Mesenchymal stem cell (in vitro differentiated cells and primary cell): ENCODE results near the gene GDPD1. TPM values are rescaled to one million over a fixed set of nuclear protein-coding genes. Genes with fewer than 3 reads are reported as not detected.

Experiments used
- DNase-seq: peaks from one replicate; pipeline ENCODE4 v3.0.0-alpha.2; 2013
- H2AFZ ChIP-seq: one replicate; pipeline ENCODE4 v1.6.1; 2013; ENCODE audit warnings: low read depth, mild to moderate bottlenecking, control low read depth, inconsistent platforms, low read length, moderate library complexity
- H2AK5ac ChIP-seq: 2 replicates; pipeline ENCODE4 v1.6.1; 2013; ENCODE audit warnings: low read length, moderate library complexity, mild to moderate bottlenecking, inconsistent platforms; ENCODE audit not compliant: severe bottlenecking
- H2BK120ac ChIP-seq: one replicate; pipeline ENCODE4 v1.6.1; 2013; ENCODE audit warnings: low read depth, mild to moderate bottlenecking, inconsistent platforms, low read length, moderate library complexity
- H2BK12ac ChIP-seq, 2 experiments: one replicate each; pipeline ENCODE4 v1.6.1; 2013; ENCODE audit warnings: inconsistent platforms in 2 of 2, low read length in 2 of 2, mild to moderate bottlenecking in 2 of 2, moderate library complexity in 2 of 2, control low read depth in 1 of 2
- H2BK15ac ChIP-seq: one replicate; pipeline ENCODE4 v1.6.1; 2013; ENCODE audit warnings: mild to moderate bottlenecking, low read depth, inconsistent platforms; ENCODE audit not compliant: poor library complexity, severe bottlenecking
- H2BK5ac ChIP-seq: 2 replicates; pipeline ENCODE4 v1.6.1; 2013; ENCODE audit warnings: low read depth, mild to moderate bottlenecking, low read length, control low read depth, inconsistent platforms; ENCODE audit not compliant: poor library complexity, severe bottlenecking
- H3K14ac ChIP-seq, 2 experiments: one replicate each; pipeline ENCODE4 v1.6.1; 2013; ENCODE audit warnings: inconsistent platforms in 2 of 2, low read length in 2 of 2, control low read depth in 1 of 2, mild to moderate bottlenecking in 1 of 2, moderate library complexity in 1 of 2
- H3K18ac ChIP-seq, 2 experiments: one replicate each; pipeline ENCODE4 v1.6.1; 2013; ENCODE audit warnings: inconsistent platforms in 2 of 2, low read length in 2 of 2, control low read depth in 1 of 2, low read depth in 1 of 2, mild to moderate bottlenecking in 1 of 2
- H3K23ac ChIP-seq, 2 experiments: one replicate each; pipeline ENCODE4 v1.6.1; 2013; ENCODE audit warnings: inconsistent platforms in 2 of 2, low read length in 2 of 2, mild to moderate bottlenecking in 2 of 2, moderate library complexity in 2 of 2, control low read depth in 1 of 2
- H3K27ac ChIP-seq: 2 replicates; pipeline ENCODE4 v1.5.1; 2013; ENCODE audit warnings: mild to moderate bottlenecking, moderate library complexity, low read length, control low read depth, inconsistent platforms; ENCODE audit not compliant: poor library complexity, severe bottlenecking
- H3K27me3 ChIP-seq, 2 experiments: 2 replicates each; pipeline versions ENCODE4 v1.6.1 to v1.7.0; 2013; ENCODE audit warnings: low read length in 2 of 2, mild to moderate bottlenecking in 2 of 2, moderate library complexity in 2 of 2, control low read depth in 1 of 2, inconsistent platforms in 1 of 2; ENCODE audit not compliant: control insufficient read depth in 1 of 2, insufficient read depth in 1 of 2
- H3K36me3 ChIP-seq, 2 experiments: 2 replicates each; pipeline versions ENCODE4 v1.6.1 to v1.7.0; 2013; ENCODE audit warnings: low read length in 2 of 2, control low read depth in 1 of 2, inconsistent platforms in 1 of 2, low read depth in 1 of 2, mild to moderate bottlenecking in 1 of 2; ENCODE audit not compliant: insufficient read depth in 2 of 2, control insufficient read depth in 1 of 2
- H3K4ac ChIP-seq, 2 experiments: one replicate each; pipeline ENCODE4 v1.6.1; 2013; ENCODE audit warnings: inconsistent platforms in 2 of 2, low read length in 2 of 2, mild to moderate bottlenecking in 2 of 2, moderate library complexity in 2 of 2, control low read depth in 1 of 2, low read depth in 1 of 2
- H3K4me1 ChIP-seq: 2 replicates; pipeline ENCODE4 v1.6.1; 2013; ENCODE audit warnings: low read depth, low read length, control low read depth; ENCODE audit not compliant: control insufficient read depth, insufficient read depth
- H3K4me2 ChIP-seq: 2 replicates; pipeline ENCODE4 v1.6.1; 2013; ENCODE audit warnings: low read length, mild to moderate bottlenecking, inconsistent platforms; ENCODE audit not compliant: poor library complexity, severe bottlenecking
- H3K4me3 ChIP-seq, 2 experiments: 2 replicates each; pipeline versions ENCODE4 v1.5.1 to v1.7.0; 2013; ENCODE audit warnings: low read length in 2 of 2, mild to moderate bottlenecking in 2 of 2, control low read depth in 1 of 2, low read depth in 1 of 2; ENCODE audit not compliant: insufficient read depth in 1 of 2
- H3K79me1 ChIP-seq: replicated peaks from 2 replicates; pipeline ENCODE4 v1.6.1; 2013; ENCODE audit warnings: mild to moderate bottlenecking, control low read depth, low read length, inconsistent platforms; ENCODE audit not compliant: poor library complexity, severe bottlenecking
- H3K9ac ChIP-seq: 2 replicates; pipeline ENCODE4 v1.7.0; 2013; ENCODE audit warnings: mild to moderate bottlenecking, low read length, moderate library complexity
- H3K9me3 ChIP-seq: 2 replicates; pipeline ENCODE4 v1.7.0; 2013; ENCODE audit warnings: mild to moderate bottlenecking, low read length; ENCODE audit not compliant: control insufficient read depth
- H4K8ac ChIP-seq: one replicate; pipeline ENCODE4 v1.6.1; 2013; ENCODE audit warnings: inconsistent platforms, mild to moderate bottlenecking, low read length, moderate library complexity
- H4K91ac ChIP-seq: one replicate; pipeline ENCODE4 v1.6.1; 2013; ENCODE audit warnings: mild to moderate bottlenecking, low read length, inconsistent platforms
- WGBS: methylation state at CpG from one replicate; pipeline ENCODE4 v1.1.7; 2013; ENCODE audit warnings: mixed read lengths; 5-methylcytosine and 5-hydroxymethylcytosine counted together
- polyA plus RNA-seq, 2 experiments: library from polyadenylated mRNA; stranded (reverse); fragments of 200-250 nt; gene quantifications; one replicate each; pipeline ENCODE4 v1.2.3, GENCODE V29; 2013

GDPD1 gene
- 2.2 TPM for polyA plus RNA-seq (2013, experiment 1 of 2)
- 2.3 TPM for polyA plus RNA-seq (2013, experiment 2 of 2)

DNA sequence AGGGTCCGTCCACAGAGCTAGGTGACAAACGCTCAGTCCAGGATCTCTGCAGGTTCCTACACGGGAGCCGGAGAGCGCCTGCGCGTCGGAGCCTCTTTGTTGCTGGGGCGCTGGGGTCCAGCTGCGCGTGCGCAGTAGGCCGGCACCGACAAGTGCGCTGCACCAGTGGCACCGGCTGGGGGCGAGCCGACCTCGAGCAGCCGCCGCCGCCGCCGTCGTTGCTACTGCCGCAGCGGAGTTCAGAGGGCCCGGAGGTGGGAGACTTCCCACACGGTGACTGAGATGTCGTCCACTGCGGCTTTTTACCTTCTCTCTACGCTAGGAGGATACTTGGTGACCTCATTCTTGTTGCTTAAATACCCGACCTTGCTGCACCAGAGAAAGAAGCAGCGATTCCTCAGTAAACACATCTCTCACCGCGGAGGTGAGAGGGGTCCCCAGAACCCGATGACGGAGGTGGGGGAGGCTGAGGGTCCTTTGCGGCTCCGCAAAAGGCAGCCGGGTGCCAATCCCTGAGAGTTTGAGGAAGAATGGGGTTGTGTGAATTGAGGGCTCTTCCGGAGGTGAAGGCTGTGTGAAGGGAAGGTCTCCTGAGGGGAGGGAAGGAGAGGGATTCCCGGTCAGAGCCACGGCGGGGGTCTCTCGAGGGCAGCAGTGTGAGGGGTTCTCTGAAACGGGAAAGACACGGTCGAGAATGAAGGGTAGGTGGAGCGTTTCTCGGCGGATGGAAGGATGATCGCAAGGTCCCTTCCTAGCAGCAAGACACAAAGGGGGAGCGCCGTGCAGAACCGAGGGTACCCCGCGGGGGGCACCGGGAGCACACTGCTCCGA lies at the start of gene GDPD1:
Gene GDPD1, plus strand, starts transcription at position 184 of the 831 bp plus-strand sequence. Its CDS starts 99 bp downstream, at position 283.
- no peak within 1 kb of the TSS for H2AK5ac ChIP-seq
- no peak within 1 kb of the TSS for H2BK5ac ChIP-seq
- H3K23ac ChIP-seq, result no peak within 1 kb of the TSS
- no peaks in the 10 kb centered on the region for H3K27me3 ChIP-seq
- peaks cover 0 to 1% of the 10 kb centered on the region in 2 experiments for H3K36me3 ChIP-seq
- H4K8ac ChIP-seq, result peak within 1 kb of the TSS; percentile 35
- H3K9me3 ChIP-seq, result no peaks in the 10 kb centered on the region
- H3K14ac ChIP-seq, result peak within 1 kb of the TSS in 1 of 2 experiments; percentile 61
- peak within 1 kb of the TSS; percentile 14 for H4K91ac ChIP-seq
- under 1% methylated on average over 55 of the region's 60 CpGs for WGBS
- H2AFZ ChIP-seq, result peak within 1 kb of the TSS; percentile 83
- no peak within 1 kb of the TSS for H2BK15ac ChIP-seq
- peak; percentile 91 for DNase-seq
- H3K18ac ChIP-seq, result peak within 1 kb of the TSS in 1 of 2 experiments; percentile 77
- no peaks in the 10 kb centered on the region for H3K4me1 ChIP-seq
- H2BK12ac ChIP-seq, result peak within 1 kb of the TSS in 1 of 2 experiments; percentile 23
- no peak within 1 kb of the TSS for H3K27ac ChIP-seq
- H3K4me3 ChIP-seq, result peak within 1 kb of the TSS; percentile 64 to 94
- no peak within 1 kb of the TSS for H2BK120ac ChIP-seq
- peaks cover 7% of the 10 kb centered on the region for H3K79me1 ChIP-seq
- H3K4me2 ChIP-seq, result peak within 1 kb of the TSS; percentile 88
- H3K9ac ChIP-seq, result peak within 1 kb of the TSS; percentile 87
- peak within 1 kb of the TSS in 1 of 2 experiments; percentile 75 for H3K4ac ChIP-seq

DNA sequence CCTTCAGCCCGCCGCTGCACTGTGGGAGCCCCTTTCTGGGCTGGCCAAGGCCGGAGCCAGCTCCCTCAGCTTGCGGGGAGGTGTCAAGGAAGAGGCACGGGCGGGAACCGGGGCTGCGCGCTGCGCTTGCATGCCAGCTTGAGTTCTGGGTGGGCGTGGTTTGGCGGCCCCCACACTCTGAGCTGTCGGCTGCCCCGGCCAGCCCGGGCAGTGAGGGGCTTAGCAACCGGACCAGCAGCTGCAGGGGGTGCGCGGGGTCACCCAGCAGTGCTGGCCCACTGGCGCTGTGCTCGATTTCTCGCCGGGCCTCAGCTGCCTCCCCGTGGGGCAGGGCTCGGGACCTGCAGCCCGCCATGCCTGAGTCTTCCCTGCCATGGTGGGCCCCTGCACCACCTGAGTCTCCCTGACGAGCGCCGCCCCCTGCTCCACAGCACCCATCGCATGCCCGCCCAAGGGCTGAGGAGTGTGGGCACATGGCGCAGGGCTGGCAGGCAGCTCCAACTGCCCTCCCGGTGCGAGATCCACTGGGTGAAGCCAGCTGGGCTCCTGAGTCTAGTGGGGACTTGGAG lies 47.8 kb upstream of the GDPD1 start:
- H3K4ac ChIP-seq, result no peak overlapping the region
- no peak overlapping the region for H3K4me3 ChIP-seq
- no peak overlapping the region for H3K27ac ChIP-seq
- no peak overlapping the region for H3K18ac ChIP-seq
- no peak overlapping the region for H3K4me2 ChIP-seq
- H2AFZ ChIP-seq, result no peak overlapping the region
- no peaks in the 10 kb centered on the region for H3K9me3 ChIP-seq
- H4K8ac ChIP-seq, result no peak overlapping the region
- no peak overlapping the region for H2BK5ac ChIP-seq
- no peak overlapping the region for H2BK120ac ChIP-seq
- H3K9ac ChIP-seq, result no peak overlapping the region
- no peak overlapping the region for H2BK15ac ChIP-seq
- H3K4me1 ChIP-seq, result peaks cover 1% of the 10 kb centered on the region
- H2BK12ac ChIP-seq, result no peak overlapping the region
- no peak overlapping the region for H4K91ac ChIP-seq
- no peaks in the 10 kb centered on the region for H3K27me3 ChIP-seq
- H2AK5ac ChIP-seq, result no peak overlapping the region
- 99% methylated on average over 33 of the region's 33 CpGs for WGBS
- DNase-seq, result no peak
- H3K79me1 ChIP-seq, result peaks cover 35% of the 10 kb centered on the region
- peaks cover 4 to 17% of the 10 kb centered on the region in 2 experiments for H3K36me3 ChIP-seq
- H3K23ac ChIP-seq, result no peak overlapping the region
- H3K14ac ChIP-seq, result no peak overlapping the region

DNA sequence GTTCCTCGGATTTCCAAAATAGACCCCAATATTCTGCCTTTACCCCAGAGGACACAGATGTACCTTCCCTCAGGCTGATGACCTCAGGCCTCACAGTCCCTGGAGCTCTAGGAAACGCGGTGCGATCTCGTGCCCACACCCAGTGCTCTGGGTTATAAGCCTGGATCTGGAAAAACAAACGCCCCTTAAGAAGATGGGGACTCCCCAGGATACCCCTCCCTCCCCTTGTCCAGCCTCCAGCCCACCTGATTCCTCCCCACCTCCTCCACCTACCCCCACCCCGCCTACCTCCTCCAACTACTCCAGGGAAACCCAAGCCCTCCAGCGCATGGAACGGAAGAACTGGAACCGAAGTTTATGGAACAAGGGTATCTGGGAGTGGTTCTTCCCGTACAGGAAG lies 45.6 kb upstream of the GDPD1 start:
- no peak overlapping the region for H3K9ac ChIP-seq
- H3K14ac ChIP-seq, result no peak overlapping the region
- no peak overlapping the region for H3K23ac ChIP-seq
- H3K27ac ChIP-seq, result no peak overlapping the region
- no peak overlapping the region for H4K91ac ChIP-seq
- no peak overlapping the region for H2BK120ac ChIP-seq
- H2BK15ac ChIP-seq, result no peak overlapping the region
- peaks cover 4 to 17% of the 10 kb centered on the region in 2 experiments for H3K36me3 ChIP-seq
- peaks cover 46% of the 10 kb centered on the region for H3K79me1 ChIP-seq
- WGBS, result 98% methylated on average over 10 of the region's 11 CpGs
- no peak overlapping the region for H2AK5ac ChIP-seq
- no peaks in the 10 kb centered on the region for H3K27me3 ChIP-seq
- H4K8ac ChIP-seq, result peak overlapping the region; percentile 28
- H3K4ac ChIP-seq, result no peak overlapping the region
- no peaks in the 10 kb centered on the region for H3K9me3 ChIP-seq
- H3K18ac ChIP-seq, result no peak overlapping the region
- H2BK5ac ChIP-seq, result no peak overlapping the region
- H2AFZ ChIP-seq, result no peak overlapping the region
- H2BK12ac ChIP-seq, result no peak overlapping the region
- no peak for DNase-seq
- peaks cover 8% of the 10 kb centered on the region for H3K4me1 ChIP-seq
- H3K4me2 ChIP-seq, result no peak overlapping the region
- no peak overlapping the region for H3K4me3 ChIP-seq

DNA sequence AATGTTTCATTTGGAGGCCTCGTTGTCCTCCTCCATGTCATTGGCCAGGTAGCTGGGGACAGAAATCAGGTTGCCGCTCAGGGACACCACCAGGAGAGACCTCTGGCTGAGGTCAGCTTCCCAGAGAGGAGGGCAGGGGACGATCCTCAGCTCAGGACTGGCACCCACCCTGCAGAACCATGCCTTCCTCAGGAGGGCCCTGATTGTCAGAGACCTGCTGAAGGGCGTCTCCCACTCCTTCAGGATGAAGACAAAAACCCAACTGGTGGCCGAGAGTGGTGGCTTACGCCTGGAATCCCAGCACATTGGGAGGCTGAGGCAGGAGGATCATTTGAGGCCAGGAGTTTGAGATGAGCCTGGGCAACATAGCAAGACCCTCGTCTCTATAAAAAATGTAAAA lies 45.2 kb upstream of the GDPD1 start:
- Histone ChIP-seq H2BK120ac (no peak overlapping the region), H3K23ac (no peak overlapping the region), H3K14ac (no peak overlapping the region), H3K36me3 (peaks cover 4 to 17% of the 10 kb centered on the region in 2 experiments), H2BK15ac (no peak overlapping the region), H3K9ac (no peak overlapping the region), H2AFZ (no peak overlapping the region), H3K4me1 (peaks cover 8% of the 10 kb centered on the region), H3K9me3 (no peaks in the 10 kb centered on the region), H3K79me1 (peaks cover 48% of the 10 kb centered on the region), H4K91ac (no peak overlapping the region), H3K27me3 (no peaks in the 10 kb centered on the region), H4K8ac (peak overlapping the region; percentile 28), H2BK12ac (no peak overlapping the region), H2BK5ac (no peak overlapping the region), H2AK5ac (no peak overlapping the region), H3K18ac (no peak overlapping the region), H3K27ac (no peak overlapping the region), H3K4me3 (no peak overlapping the region), H3K4ac (no peak overlapping the region), H3K4me2 (no peak overlapping the region)
- WGBS, result 96% methylated on average over 7 of the region's 7 CpGs
- no peak for DNase-seq
